Measurements from ENCODE around the gene ZNF17.

ZNF17 gene

GRCh38 chr19:57434386-57435061 lies 23.6 kb downstream of the ZNF17 start:
- no peak for FAIRE-seq

- peak; percentile 98 for FAIRE-seq
These were observed 24.4 kb downstream of the ZNF17 start, which contains the start of gene ZNF749 for GRCh38 chr19:57435062-57435978. Gene ZNF749 (plus strand): TSS chr19:57435325. CDS start chr19:57435579, 254 bp downstream.

- FAIRE-seq, result no peak
These were observed 25.5 kb downstream of the ZNF17 start for GRCh38 chr19:57436417-57436816.

- FAIRE-seq, result no peak
These were observed 27.0 kb downstream of the ZNF17 start for GRCh38 chr19:57437931-57438330.

GRCh38 chr19:57438925-57439324 lies 28.0 kb downstream of the ZNF17 start:
- no peak for FAIRE-seq

- no peak for FAIRE-seq
These were observed 31.2 kb downstream of the ZNF17 start for GRCh38 chr19:57441979-57442752.

- no peak for FAIRE-seq
These were observed 32.2 kb downstream of the ZNF17 start for GRCh38 chr19:57443121-57443696.

- FAIRE-seq, result no peak
These were observed 41.3 kb downstream of the ZNF17 start for GRCh38 chr19:57452307-57452706.

GRCh38 chr19:57465680-57466381 lies 54.9 kb downstream of the ZNF17 start:
- peak; percentile 63 for FAIRE-seq

GRCh38 chr19:57466489-57466888 lies 55.5 kb downstream of the ZNF17 start:
- FAIRE-seq, result no peak

All from A204.1 (cell line).